ENCODE data around the gene TNRC6C. TPM values are rescaled to one million over a fixed set of nuclear protein-coding genes. Genes with fewer than 3 reads are reported as not detected.
A peak's percentile ranks its signal among the peaks of the same experiment; 100 is the strongest.

Gene TNRC6C
- total RNA-seq, 1 donor: 6.2 TPM

GRCh38 chr17:78133179-78133951, 174.9 kb downstream of the TNRC6C start:
- Histone ChIP-seq H3K27me3 (ENCODE audit: insufficient read depth, low read length) (peaks cover 34% of the 10 kb centered on the region), H3K79me2 (ENCODE audit: insufficient read depth, low read length) (no peaks in the 10 kb centered on the region), H3K4me1 (ENCODE audit: insufficient read depth, low read length) (no peaks in the 10 kb centered on the region), H3K9me3 (ENCODE audit: low read depth, low read length) (no peaks in the 10 kb centered on the region), H3K36me3 (ENCODE audit: insufficient read depth, low read length) (no peaks in the 10 kb centered on the region), H2AFZ (ENCODE audit: low read length) (no peak overlapping the region), H3K27ac (ENCODE audit: low read depth, low read length) (no peak overlapping the region), H3K4me2 (ENCODE audit: insufficient read depth, low read length) (no peak overlapping the region), H4K20me1 (ENCODE audit: insufficient read depth, low read length) (no peaks in the 10 kb centered on the region), H3K4me3 (ENCODE audit: insufficient read depth, low read length) (no peak overlapping the region)
- TF ChIP-seq CTCF (IDR thresholded peaks at IDR 0.05; ENCODE audit: extremely low read depth, low read depth, low read length): no peak
- DNase-seq (ENCODE audit: insufficient read length, low spot score, missing footprints): peak; percentile 85

- Histone ChIP-seq H3K27ac (ENCODE audit: low read depth, low read length) (no peak overlapping the region), H3K79me2 (ENCODE audit: insufficient read depth, low read length) (no peaks in the 10 kb centered on the region), H3K4me1 (ENCODE audit: insufficient read depth, low read length) (no peaks in the 10 kb centered on the region), H2AFZ (ENCODE audit: low read length) (no peak overlapping the region), H3K9me3 (ENCODE audit: low read depth, low read length) (no peaks in the 10 kb centered on the region), H3K36me3 (ENCODE audit: insufficient read depth, low read length) (no peaks in the 10 kb centered on the region), H4K20me1 (ENCODE audit: insufficient read depth, low read length) (no peaks in the 10 kb centered on the region), H3K4me3 (ENCODE audit: insufficient read depth, low read length) (no peak overlapping the region), H3K27me3 (ENCODE audit: insufficient read depth, low read length) (peaks cover 26% of the 10 kb centered on the region), H3K4me2 (ENCODE audit: insufficient read depth, low read length) (no peak overlapping the region)
- TF ChIP-seq CTCF (IDR thresholded peaks at IDR 0.05; ENCODE audit: extremely low read depth, low read depth, low read length): peak; percentile 33
- DNase-seq (ENCODE audit: insufficient read length, low spot score, missing footprints): peak; percentile 89
Measured at GRCh38 chr17:78133971-78134898, 175.7 kb downstream of the TNRC6C start.

GRCh38 chr17:78134899-78135385, 176.4 kb downstream of the TNRC6C start:
- no peaks in the 10 kb centered on the region for H4K20me1 ChIP-seq (ENCODE audit: insufficient read depth, low read length)
- H3K27me3 ChIP-seq (ENCODE audit: insufficient read depth, low read length): peaks cover 19% of the 10 kb centered on the region
- H3K36me3 ChIP-seq (ENCODE audit: insufficient read depth, low read length): no peaks in the 10 kb centered on the region
- no peak overlapping the region for H3K27ac ChIP-seq (ENCODE audit: low read depth, low read length)
- TF ChIP-seq CTCF (IDR thresholded peaks at IDR 0.05; ENCODE audit: extremely low read depth, low read depth, low read length): no peak
- no peak overlapping the region for H3K4me3 ChIP-seq (ENCODE audit: insufficient read depth, low read length)
- no peaks in the 10 kb centered on the region for H3K79me2 ChIP-seq (ENCODE audit: insufficient read depth, low read length)
- H3K4me2 ChIP-seq (ENCODE audit: insufficient read depth, low read length): no peak overlapping the region
- DNase-seq (ENCODE audit: insufficient read length, low spot score, missing footprints): peak; percentile 79
- H2AFZ ChIP-seq (ENCODE audit: low read length): no peak overlapping the region
- H3K4me1 ChIP-seq (ENCODE audit: insufficient read depth, low read length): no peaks in the 10 kb centered on the region
- H3K9me3 ChIP-seq (ENCODE audit: low read depth, low read length): no peaks in the 10 kb centered on the region

All from osteoblast (primary cell).